GM12878 (cell line): ENCODE data around the gene SERINC1.

Source experiments
- ZNF274 ChIP-seq: IDR thresholded peaks from one replicate; pipeline ENCODE4 v1.8.0; 2011; ENCODE audit not compliant: insufficient read length, insufficient read depth
- TF ChIP-seq, protein P1 (sequence below): IDR thresholded peaks from 2 replicates; pipeline ENCODE4 v1.6.1; 2012; ENCODE audit warnings: low read depth, low read length, improper control_type of control experiment

DNA sequence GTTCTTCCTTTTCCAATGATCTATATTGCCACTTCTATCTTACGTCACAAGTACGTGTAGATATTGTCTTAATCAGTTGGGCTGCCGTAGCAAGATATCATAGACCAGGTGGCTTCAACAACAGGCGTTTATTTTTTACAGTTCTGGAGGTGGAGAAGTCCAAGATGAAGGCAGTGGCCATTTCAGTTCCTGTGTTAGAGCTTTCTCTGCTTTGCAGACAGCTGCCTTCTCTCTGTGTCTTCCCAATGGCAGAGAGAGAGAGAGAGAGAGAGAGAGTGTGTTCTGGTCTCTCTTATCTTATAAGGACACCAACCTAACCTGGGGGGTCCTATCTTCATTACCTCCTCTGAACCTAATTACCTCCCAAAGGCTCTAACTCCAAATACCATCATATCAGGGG, 63.9 kb downstream of the SERINC1 start:
- no peak for TF ChIP-seq ZNF274
- TF ChIP-seq, protein P1, sequence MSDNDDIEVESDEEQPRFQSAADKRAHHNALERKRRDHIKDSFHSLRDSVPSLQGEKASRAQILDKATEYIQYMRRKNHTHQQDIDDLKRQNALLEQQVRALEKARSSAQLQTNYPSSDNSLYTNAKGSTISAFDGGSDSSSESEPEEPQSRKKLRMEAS = no peak
